ENCODE results near the gene DIP2C. TPM values are rescaled to one million over a fixed set of nuclear protein-coding genes. Genes with fewer than 3 reads are reported as not detected.
"Not testable (repeated sequence)": the region's sequence is repeated elsewhere in the genome, so short reads cannot be mapped to it uniquely, and the experiment has no call there.

The DIP2C gene
- total RNA-seq, 4 donors from 2014 or later = 10.5 to 40.5 (median 19.5) TPM

DNA sequence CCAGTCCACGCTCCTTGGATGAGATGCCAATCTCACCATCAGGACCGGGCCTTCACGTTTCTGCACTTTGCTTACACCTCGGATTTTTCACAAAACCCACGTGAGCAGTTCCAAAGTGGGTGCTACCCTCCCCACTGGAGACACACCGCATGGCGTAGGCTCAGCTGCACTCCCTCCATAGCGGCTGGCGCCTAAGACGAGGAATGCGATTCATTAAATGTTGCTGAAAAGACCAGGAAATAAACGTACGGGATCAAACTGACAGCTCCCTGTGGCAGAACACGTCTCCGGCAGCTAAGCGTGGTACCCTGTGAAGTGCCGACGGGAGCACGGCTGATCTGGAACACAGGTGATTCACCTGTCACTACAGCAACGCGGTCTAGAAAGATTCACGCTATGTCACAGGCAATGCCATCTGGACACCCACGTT lies 209.0 kb downstream of the DIP2C start:
- intact Hi-C loops (cut with DNase I; ENCODE audit: low total_unique reads) = no loop called here

GRCh38 chr10:479706-480497 lies 209.6 kb downstream of the DIP2C start:
- H3K4me1 ChIP-seq; H3K36me3 ChIP-seq; H3K27me3 ChIP-seq; intact Hi-C loops (cut with DNase I; ENCODE audit: low total_unique reads); H3K9me3 ChIP-seq; H3K27ac ChIP-seq; DNase-seq; H3K4me3 ChIP-seq: not testable (repeated sequence)

More for the DNA sequence above, 209.0 kb downstream of the DIP2C start:
- TF ChIP-seq, protein P1, sequence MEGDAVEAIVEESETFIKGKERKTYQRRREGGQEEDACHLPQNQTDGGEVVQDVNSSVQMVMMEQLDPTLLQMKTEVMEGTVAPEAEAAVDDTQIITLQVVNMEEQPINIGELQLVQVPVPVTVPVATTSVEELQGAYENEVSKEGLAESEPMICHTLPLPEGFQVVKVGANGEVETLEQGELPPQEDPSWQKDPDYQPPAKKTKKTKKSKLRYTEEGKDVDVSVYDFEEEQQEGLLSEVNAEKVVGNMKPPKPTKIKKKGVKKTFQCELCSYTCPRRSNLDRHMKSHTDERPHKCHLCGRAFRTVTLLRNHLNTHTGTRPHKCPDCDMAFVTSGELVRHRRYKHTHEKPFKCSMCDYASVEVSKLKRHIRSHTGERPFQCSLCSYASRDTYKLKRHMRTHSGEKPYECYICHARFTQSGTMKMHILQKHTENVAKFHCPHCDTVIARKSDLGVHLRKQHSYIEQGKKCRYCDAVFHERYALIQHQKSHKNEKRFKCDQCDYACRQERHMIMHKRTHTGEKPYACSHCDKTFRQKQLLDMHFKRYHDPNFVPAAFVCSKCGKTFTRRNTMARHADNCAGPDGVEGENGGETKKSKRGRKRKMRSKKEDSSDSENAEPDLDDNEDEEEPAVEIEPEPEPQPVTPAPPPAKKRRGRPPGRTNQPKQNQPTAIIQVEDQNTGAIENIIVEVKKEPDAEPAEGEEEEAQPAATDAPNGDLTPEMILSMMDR (IDR thresholded peaks at IDR 0.05) = no peak
- TF ChIP-seq POLR2A (IDR thresholded peaks at IDR 0.05) = no peak
- Histone ChIP-seq H3K4me3 (no peak overlapping the region), H3K9me3 (no peaks in the 10 kb centered on the region), H3K4me1 (no peaks in the 10 kb centered on the region), H3K27me3 (no peaks in the 10 kb centered on the region), H3K27ac (no peak overlapping the region), H3K36me3 (no peaks in the 10 kb centered on the region)
- no peak for DNase-seq

GRCh38 chr10:478471-479245 lies 210.8 kb downstream of the DIP2C start:
- no peak for DNase-seq
- Histone ChIP-seq H3K27ac (no peak overlapping the region), H3K4me3 (no peak overlapping the region), H3K36me3 (no peaks in the 10 kb centered on the region), H3K27me3 (no peaks in the 10 kb centered on the region), H3K4me1 (no peaks in the 10 kb centered on the region), H3K9me3 (no peaks in the 10 kb centered on the region)
- TF ChIP-seq POLR2A (IDR thresholded peaks at IDR 0.05) = no peak
- TF ChIP-seq, protein P1 (IDR thresholded peaks at IDR 0.05) = no peak
- intact Hi-C loops (cut with DNase I; ENCODE audit: low total_unique reads) = no loop called here

GRCh38 chr10:477620-478019 lies 211.8 kb downstream of the DIP2C start:
- intact Hi-C loops (cut with DNase I; ENCODE audit: low total_unique reads) = no loop called here
- TF ChIP-seq, protein P1 (IDR thresholded peaks at IDR 0.05) = no peak
- no peak for TF ChIP-seq POLR2A (IDR thresholded peaks at IDR 0.05)
- no peaks in the 10 kb centered on the region for H3K9me3 ChIP-seq
- no peaks in the 10 kb centered on the region for H3K36me3 ChIP-seq
- H3K4me1 ChIP-seq = no peaks in the 10 kb centered on the region
- no peaks in the 10 kb centered on the region for H3K27me3 ChIP-seq
- no peak overlapping the region for H3K27ac ChIP-seq
- no peak overlapping the region for H3K4me3 ChIP-seq
- no peak for DNase-seq

DNA sequence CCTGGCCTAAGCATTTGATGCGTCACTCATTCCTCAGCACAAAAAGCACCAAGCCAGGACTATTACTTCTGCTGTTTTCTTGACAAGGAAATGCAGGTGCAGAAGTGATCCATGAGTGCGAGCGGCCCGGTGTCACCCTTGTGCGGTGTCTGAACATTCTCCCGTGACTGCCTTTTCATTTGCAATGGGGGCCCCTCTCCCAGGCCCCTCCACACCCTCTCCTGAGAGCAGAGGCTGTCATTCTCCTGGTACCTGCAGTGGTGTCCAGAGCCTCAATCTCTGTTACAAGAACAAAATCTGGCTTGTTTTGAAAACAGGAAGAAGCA lies 213.1 kb downstream of the DIP2C start:
- no peaks in the 10 kb centered on the region for H3K9me3 ChIP-seq
- DNase-seq = no peak
- no peaks in the 10 kb centered on the region for H3K27me3 ChIP-seq
- H3K4me1 ChIP-seq = no peaks in the 10 kb centered on the region
- H3K27ac ChIP-seq = no peak overlapping the region
- intact Hi-C loops (cut with DNase I; ENCODE audit: low total_unique reads) = no loop called here
- TF ChIP-seq, protein P1 (IDR thresholded peaks at IDR 0.05) = no peak
- TF ChIP-seq POLR2A (IDR thresholded peaks at IDR 0.05) = no peak
- H3K36me3 ChIP-seq = no peaks in the 10 kb centered on the region
- H3K4me3 ChIP-seq = no peak overlapping the region
